Fibroblast of the aortic adventitia (primary cell): ENCODE data around the gene PLA2G1B. TPM values are rescaled to one million over a fixed set of nuclear protein-coding genes. Genes with fewer than 3 reads are reported as not detected.
A peak's percentile ranks its signal among the peaks of the same experiment; 100 is the strongest.

Experiments used
- DNase-seq: peaks from one replicate; pipeline ENCODE4 v3.0.0-alpha.2; 2010; ENCODE audit warnings: low read depth
- H3K4me3 ChIP-seq: 2 replicates; pipeline ENCODE4 v1.5.1; 2011; ENCODE audit warnings: low read depth, mild to moderate bottlenecking, control low read depth, low read length, moderate library complexity
- total RNA-seq: library from RNA; depleted of rRNA; stranded (reverse); fragments of >200 nt; gene quantifications from 2 replicates; pipeline ENCODE4 v1.2.3, GENCODE V29; 2012; ENCODE audit warnings: low replicate concordance
- TF ChIP-seq, protein P1 (sequence below): IDR thresholded peaks from 2 replicates; pipeline ENCODE4 v1.5.1; 2011; ENCODE audit warnings: mild to moderate bottlenecking, low read length, control low read depth, inconsistent platforms; ENCODE audit not compliant: insufficient read depth

Gene PLA2G1B
- total RNA-seq, 1 donor, result not detected

DNA sequence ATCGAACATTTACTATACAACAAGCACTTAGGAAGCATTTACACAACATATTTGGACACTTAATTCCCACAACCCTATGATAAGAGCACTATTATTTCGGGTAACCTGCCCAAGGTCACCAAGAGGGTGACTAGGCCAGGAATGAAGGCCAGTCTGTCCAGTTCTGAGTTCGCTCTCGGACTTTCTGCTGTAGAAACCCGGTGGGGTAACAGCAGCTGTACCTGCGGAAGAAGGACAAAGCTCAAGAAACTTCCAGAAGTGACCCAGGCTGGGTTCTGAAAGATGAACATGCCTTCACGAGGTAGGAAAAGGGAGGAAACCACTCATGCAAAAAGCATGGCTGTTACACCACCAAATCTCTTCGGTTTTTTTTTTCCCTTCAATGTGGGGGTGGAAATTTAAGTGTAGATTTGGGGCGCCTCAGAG lies 10.8 kb downstream of the PLA2G1B start:
- TF ChIP-seq, protein P1, sequence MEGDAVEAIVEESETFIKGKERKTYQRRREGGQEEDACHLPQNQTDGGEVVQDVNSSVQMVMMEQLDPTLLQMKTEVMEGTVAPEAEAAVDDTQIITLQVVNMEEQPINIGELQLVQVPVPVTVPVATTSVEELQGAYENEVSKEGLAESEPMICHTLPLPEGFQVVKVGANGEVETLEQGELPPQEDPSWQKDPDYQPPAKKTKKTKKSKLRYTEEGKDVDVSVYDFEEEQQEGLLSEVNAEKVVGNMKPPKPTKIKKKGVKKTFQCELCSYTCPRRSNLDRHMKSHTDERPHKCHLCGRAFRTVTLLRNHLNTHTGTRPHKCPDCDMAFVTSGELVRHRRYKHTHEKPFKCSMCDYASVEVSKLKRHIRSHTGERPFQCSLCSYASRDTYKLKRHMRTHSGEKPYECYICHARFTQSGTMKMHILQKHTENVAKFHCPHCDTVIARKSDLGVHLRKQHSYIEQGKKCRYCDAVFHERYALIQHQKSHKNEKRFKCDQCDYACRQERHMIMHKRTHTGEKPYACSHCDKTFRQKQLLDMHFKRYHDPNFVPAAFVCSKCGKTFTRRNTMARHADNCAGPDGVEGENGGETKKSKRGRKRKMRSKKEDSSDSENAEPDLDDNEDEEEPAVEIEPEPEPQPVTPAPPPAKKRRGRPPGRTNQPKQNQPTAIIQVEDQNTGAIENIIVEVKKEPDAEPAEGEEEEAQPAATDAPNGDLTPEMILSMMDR, result no peak
- peak overlapping the region; percentile 90 for H3K4me3 ChIP-seq
- DNase-seq, result no peak

DNA sequence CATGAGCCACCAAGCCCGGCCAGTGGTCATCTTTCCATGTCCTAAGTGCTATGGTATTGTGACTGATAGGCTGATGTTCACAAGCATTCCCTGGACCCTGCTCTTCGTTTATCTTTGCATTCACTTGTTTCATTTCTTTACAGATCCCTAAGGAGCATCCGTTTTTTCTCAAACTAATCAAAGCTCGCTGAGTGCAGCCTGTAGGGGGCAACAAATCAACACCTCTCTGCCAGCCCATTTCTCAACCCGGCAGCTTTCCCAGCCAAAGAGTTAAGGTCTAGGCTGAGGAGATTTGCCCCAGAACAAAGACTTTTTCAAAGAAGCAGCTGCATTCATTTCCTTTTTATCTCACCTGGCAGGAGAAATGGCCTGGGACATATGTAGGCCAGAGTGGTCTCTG lies 13.4 kb downstream of the PLA2G1B start:
- DNase-seq, result no peak
- TF ChIP-seq, protein P1, result no peak
- H3K4me3 ChIP-seq, result no peak overlapping the region

DNA sequence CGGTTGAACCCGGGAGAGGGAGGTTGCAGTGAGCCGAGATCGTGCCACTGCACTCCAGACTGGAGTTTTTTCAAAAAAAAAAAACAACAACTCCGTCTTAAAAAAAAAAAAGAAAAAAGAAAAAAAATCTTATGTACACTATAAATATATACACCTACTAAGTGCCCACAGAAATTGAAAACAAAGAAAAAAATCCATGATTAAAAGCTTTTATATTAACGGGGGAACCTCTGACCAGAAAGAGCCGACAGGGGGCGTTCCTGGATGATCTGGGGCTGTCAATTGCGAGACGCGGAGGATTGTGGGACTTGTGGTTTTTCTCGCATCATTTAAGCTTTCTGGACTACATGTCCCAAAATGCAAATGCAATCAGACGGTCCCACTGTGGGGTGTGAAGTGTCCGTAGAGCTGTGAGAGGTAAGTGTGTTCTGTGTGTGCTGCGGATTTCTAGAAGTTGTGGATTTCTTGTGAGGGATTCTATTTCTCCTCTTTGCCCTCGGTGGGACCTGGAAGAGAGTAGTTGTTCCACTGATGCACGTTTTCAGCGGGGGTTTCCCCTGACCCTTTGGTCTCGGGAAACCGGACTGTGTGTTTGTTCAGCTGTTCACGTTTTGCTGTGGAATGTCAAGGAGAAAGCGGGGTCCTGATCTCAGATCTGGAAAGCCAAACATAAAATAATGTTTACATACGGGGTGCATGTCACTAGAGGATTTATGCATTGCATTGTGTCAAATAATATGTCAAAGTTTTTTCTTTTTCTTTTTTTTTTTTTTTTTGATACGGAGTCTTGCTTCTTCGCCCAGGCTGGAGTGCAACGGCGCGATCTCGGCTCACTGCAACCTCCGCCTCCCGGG lies 25.4 kb downstream of the PLA2G1B start, which contains the start of gene SIRT4:
SIRT4 (plus strand) TSS at position 360 of the 854 bp plus-strand sequence. CDS start 1,241 bp downstream, outside the sequence.
- peak; percentile 96 for DNase-seq
- TF ChIP-seq, protein P1, result peak; percentile 78
- H3K4me3 ChIP-seq, result peak within 1 kb of the TSS; percentile 82

DNA sequence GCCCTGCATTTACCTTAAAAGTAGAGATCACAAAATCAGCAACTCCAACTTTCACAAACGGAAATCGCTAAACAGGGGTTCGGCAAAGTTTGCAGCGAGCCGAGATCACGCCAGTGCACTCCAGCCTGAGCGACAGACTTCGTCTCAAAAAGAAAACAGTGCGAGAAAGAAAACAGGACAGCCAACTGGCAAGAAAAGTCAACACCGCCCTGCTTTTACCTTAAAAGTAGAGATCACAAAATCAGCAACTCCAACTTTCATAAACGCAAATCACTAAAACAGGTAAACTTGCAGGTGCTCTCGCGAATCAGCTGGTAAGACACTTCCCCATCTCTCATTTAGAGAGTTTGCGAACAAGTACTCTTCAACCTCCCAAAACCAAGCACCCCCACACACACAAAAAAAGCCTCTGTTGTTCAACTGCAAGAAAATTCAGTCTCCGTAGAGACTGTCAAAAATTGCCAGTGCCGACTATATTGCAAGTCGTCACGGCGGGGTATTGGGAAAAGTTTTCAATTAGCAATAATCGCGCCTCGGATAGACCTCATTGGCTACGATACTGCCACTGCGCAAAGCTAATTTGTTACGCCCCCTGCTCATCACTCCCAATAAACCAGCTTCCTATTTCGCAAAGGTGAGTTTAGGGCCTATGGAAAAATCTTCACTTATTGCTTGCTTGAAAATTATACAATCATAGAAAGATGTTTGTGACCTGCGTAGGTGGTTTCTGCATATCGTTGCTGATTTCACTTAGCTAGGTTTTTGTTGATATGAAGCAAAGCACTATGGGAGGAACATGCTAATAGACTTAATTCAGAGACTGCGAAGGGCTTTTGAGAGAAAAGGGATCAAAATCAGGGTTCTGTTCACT lies 34.7 kb downstream of the PLA2G1B start, which contains the start of gene RNU4-1:
RNU4-1 (minus strand) TSS at position 577 of the 871 bp plus-strand sequence.
- DNase-seq, result peak; percentile 92
- TF ChIP-seq, protein P1, result no peak
- H3K4me3 ChIP-seq, result peak within 1 kb of the TSS; percentile 66

DNA sequence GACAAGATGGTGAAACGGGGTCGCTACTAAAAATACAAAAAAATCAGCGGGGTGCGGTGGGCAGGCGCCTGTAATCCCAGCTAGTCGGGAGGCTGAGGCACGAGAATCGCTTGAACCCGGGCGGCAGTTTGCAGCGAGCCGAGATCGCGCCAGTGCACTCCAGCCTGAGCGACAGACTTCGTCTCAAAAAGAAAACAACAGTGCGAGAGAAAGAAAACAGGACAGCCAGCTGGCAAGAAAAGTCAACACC lies 35.2 kb downstream of the PLA2G1B start:
- peak overlapping the region; percentile 66 for H3K4me3 ChIP-seq
- DNase-seq, result no peak
- TF ChIP-seq, protein P1, result no peak

DNA sequence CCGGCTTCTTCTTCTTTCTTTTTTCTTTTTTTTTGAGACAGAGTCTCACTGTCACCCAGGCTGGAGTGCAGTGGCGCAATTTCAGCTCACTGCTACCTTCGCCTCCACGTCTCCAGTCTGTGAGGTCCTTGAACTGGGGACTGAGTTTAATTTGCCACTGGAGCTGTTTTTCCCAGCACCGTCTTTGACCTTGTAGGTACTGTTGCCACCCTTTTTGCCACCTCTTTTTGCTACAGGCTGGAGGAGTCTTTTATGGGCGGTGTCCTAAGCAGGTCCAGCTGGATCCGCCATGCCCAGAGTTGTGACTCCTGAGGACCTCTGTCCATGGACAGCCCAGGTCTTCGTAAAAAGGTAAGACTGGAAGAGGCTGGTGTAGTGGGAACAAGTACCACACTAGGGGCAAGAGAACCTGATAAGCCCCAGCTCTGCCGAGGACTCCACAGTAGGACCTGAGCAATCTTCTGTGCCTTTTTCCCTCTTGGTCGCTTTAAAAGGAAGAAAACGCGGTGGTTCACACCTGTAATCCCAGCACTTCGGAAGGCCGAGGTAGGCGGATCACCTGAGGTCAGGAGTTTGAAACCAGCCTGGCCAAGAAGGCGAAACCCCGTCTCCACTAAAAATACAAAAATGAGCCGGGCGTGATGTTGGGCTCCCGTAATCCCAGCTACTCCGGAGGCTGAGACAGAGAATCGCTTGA lies 36.8 kb downstream of the PLA2G1B start:
- TF ChIP-seq, protein P1, result no peak
- peak overlapping the region; percentile 41 for H3K4me3 ChIP-seq
- DNase-seq, result no peak
